Stimulated activated CD8-positive, alpha-beta memory T cell treated with anti-CD3 and anti-CD28 coated beads, Interleukin-15, amount 100 ng/mL, for 1 hour (primary cell): Measurements from ENCODE around the gene DUS4L.
"Not testable (repeated sequence)": the region's sequence is repeated elsewhere in the genome, so short reads cannot be mapped to it uniquely, and the experiment has no call there.

Experiments
- DNase-seq: peaks from one replicate; pipeline ENCODE4 v3.0.0-alpha.2; 2020; ENCODE audit warnings: low read depth

The DUS4L gene

GRCh38 chr7:107563775-107564552, at the start of gene DUS4L, which contains the start of gene COG5:
Gene DUS4L, plus strand, starts transcription at chr7:107563971. Its CDS starts 3,100 bp downstream, at chr7:107567071.
Gene COG5, minus strand, starts transcription at chr7:107563920. Its CDS starts 24 bp downstream, at chr7:107563896.
- DNase-seq, result peak; percentile 74

- DNase-seq, result no peak
These were observed 37.1 kb upstream of the DUS4L start for GRCh38 chr7:107526672-107527071.

GRCh38 chr7:107527196-107527595, 36.6 kb upstream of the DUS4L start:
- no peak for DNase-seq

GRCh38 chr7:107528461-107528860, 35.3 kb upstream of the DUS4L start:
- DNase-seq, result no peak

- no peak for DNase-seq
These were observed 33.0 kb upstream of the DUS4L start for GRCh38 chr7:107530751-107531150.

GRCh38 chr7:107534139-107534538, 29.6 kb upstream of the DUS4L start:
- no peak for DNase-seq

- not testable (repeated sequence) for DNase-seq
These were observed 26.5 kb upstream of the DUS4L start for GRCh38 chr7:107537228-107537627.

- DNase-seq, result no peak
These were observed 25.8 kb upstream of the DUS4L start for GRCh38 chr7:107538001-107538400.

- no peak for DNase-seq
These were observed 20.3 kb upstream of the DUS4L start for GRCh38 chr7:107543338-107543993.

GRCh38 chr7:107544848-107545591, 18.8 kb upstream of the DUS4L start:
- no peak for DNase-seq

GRCh38 chr7:107551936-107552335, 11.8 kb upstream of the DUS4L start:
- no peak for DNase-seq

- DNase-seq, result no peak
These were observed 7.9 kb upstream of the DUS4L start for GRCh38 chr7:107555893-107556292.

GRCh38 chr7:107559864-107560263, 3.9 kb upstream of the DUS4L start:
- no peak for DNase-seq

GRCh38 chr7:107560898-107561516, 2.8 kb upstream of the DUS4L start:
- DNase-seq, result no peak

- DNase-seq, result no peak
These were observed 543 bp upstream of the DUS4L start for GRCh38 chr7:107563081-107563774.

- DNase-seq, result no peak
These were observed 955 bp downstream of the DUS4L start for GRCh38 chr7:107564553-107565298.

- DNase-seq, result no peak
These were observed 6.5 kb downstream of the DUS4L start for GRCh38 chr7:107570298-107570697.

GRCh38 chr7:107573537-107573936, 9.8 kb downstream of the DUS4L start:
- no peak for DNase-seq

GRCh38 chr7:107579554-107579884, 15.7 kb downstream of the DUS4L start:
- DNase-seq, result no peak

- DNase-seq, result peak; percentile 25
These were observed 16.3 kb downstream of the DUS4L start, which contains the start of gene BCAP29 for GRCh38 chr7:107579885-107580715. Gene BCAP29, plus strand, starts transcription at chr7:107580246. Its CDS starts 527 bp downstream, at chr7:107580773.
